Keratinocyte (primary cell): ENCODE measurements around the gene NKD1. TPM values are rescaled to one million over a fixed set of nuclear protein-coding genes. Genes with fewer than 3 reads are reported as not detected.

Experiments used
- DNase-seq: peaks from one replicate; pipeline ENCODE4 v3.0.0-alpha.2; 2011; ENCODE audit warnings: low read depth, missing footprints, low spot score
- FAIRE-seq: peaks from 2 replicates; lab custom pipeline; 2011; peaks lifted over from hg19 to GRCh38; lab: Jason Lieb, UNC
- H2AFZ ChIP-seq: 2 replicates; pipeline ENCODE4 v1.6.0; 2012; ENCODE audit warnings: low read length, control low read depth, inconsistent platforms; ENCODE audit not compliant: control insufficient read depth
- H3K27ac ChIP-seq: 2 replicates; pipeline ENCODE4 v1.5.1; 2011; ENCODE audit warnings: low read length; ENCODE audit not compliant: control insufficient read depth, insufficient read depth
- H3K27me3 ChIP-seq: 3 replicates; pipeline ENCODE4 v1.6.0; 2011; ENCODE audit warnings: low read length; ENCODE audit not compliant: control insufficient read depth, insufficient read depth; ENCODE audit errors: extremely low read depth
- H3K36me3 ChIP-seq, 2 experiments: 2 replicates in 1 of 2; 3 replicates in 1 of 2; pipeline ENCODE4 v1.5.1; 2011; ENCODE audit warnings: low read length in 2 of 2, mild to moderate bottlenecking in 1 of 2; ENCODE audit not compliant: control insufficient read depth in 2 of 2, insufficient read depth in 2 of 2; ENCODE audit errors: extremely low read depth in 1 of 2
- H3K4me1 ChIP-seq: 3 replicates; pipeline ENCODE4 v1.5.1; 2011; ENCODE audit warnings: low read length; ENCODE audit not compliant: control insufficient read depth, insufficient read depth; ENCODE audit errors: extremely low read depth
- H3K4me2 ChIP-seq: 3 replicates; pipeline ENCODE4 v1.6.0; 2011; ENCODE audit warnings: low read depth, low read length; ENCODE audit not compliant: control insufficient read depth, insufficient read depth; ENCODE audit errors: extremely low read depth
- H3K4me3 ChIP-seq, 3 experiments: fragments of 200-600 bp in 1 of 3; sonication (generic) in 1 of 3; 2 replicates in 2 of 3; 3 replicates in 1 of 3; pipeline ENCODE4 v1.5.1; 2011 to 2016; ENCODE audit warnings: low read length in 3 of 3, mild to moderate bottlenecking in 3 of 3, control low read depth in 2 of 3, inconsistent platforms in 1 of 3, low read depth in 1 of 3, mixed read lengths in 1 of 3, mixed run types in 1 of 3, moderate library complexity in 1 of 3; ENCODE audit not compliant: control insufficient read depth in 2 of 3, insufficient read depth in 2 of 3; ENCODE audit errors: extremely low read depth in 1 of 3
- H3K79me2 ChIP-seq: 2 replicates; pipeline ENCODE4 v1.6.0; 2012; ENCODE audit warnings: low read length; ENCODE audit not compliant: control insufficient read depth, insufficient read depth
- H3K9ac ChIP-seq: 3 replicates; pipeline ENCODE4 v1.6.0; 2011; ENCODE audit warnings: low read length; ENCODE audit not compliant: control insufficient read depth, insufficient read depth; ENCODE audit errors: extremely low read depth
- H3K9me1 ChIP-seq: 3 replicates; pipeline ENCODE4 v1.6.0; 2011; ENCODE audit warnings: low read length; ENCODE audit not compliant: control insufficient read depth, insufficient read depth; ENCODE audit errors: extremely low read depth
- H3K9me3 ChIP-seq: 2 replicates; pipeline ENCODE4 v1.5.1; 2012; ENCODE audit warnings: low read depth, low read length; ENCODE audit not compliant: control insufficient read depth
- H4K20me1 ChIP-seq: 3 replicates; pipeline ENCODE4 v1.6.0; 2011; ENCODE audit warnings: low read length; ENCODE audit not compliant: control insufficient read depth, insufficient read depth; ENCODE audit errors: extremely low read depth
- CTCF ChIP-seq, 3 experiments: IDR thresholded peaks in 1 of 3; conservative IDR thresholded peaks in 1 of 3; optimal IDR thresholded peaks in 1 of 3; 2 replicates in 2 of 3; 3 replicates in 1 of 3; pipeline versions ENCODE3 to v1.5.1; 2011; ENCODE audit warnings: low read length in 3 of 3, mild to moderate bottlenecking in 3 of 3, moderate library complexity in 2 of 3, control low read depth in 1 of 3, inconsistent platforms in 1 of 3; ENCODE audit not compliant: insufficient read depth in 2 of 3; ENCODE audit errors: extremely low read depth in 1 of 3
- EZH2 ChIP-seq: IDR thresholded peaks from one replicate; pipeline ENCODE4 v1.6.1; 2012; ENCODE audit warnings: inconsistent platforms, mild to moderate bottlenecking, low read length, moderate library complexity
- dilution Hi-C: fragments of 300-500 bp; cut with MboI; formaldehyde crosslinking; loops from one replicate; pipeline ENCODE4 v1.7.0; 2020; ENCODE audit warnings: low sequenced_read_pairs; ENCODE audit not compliant: extremely low pct_ligation_motif_present
- polyA plus RNA-seq, 5 experiments: library from polyadenylated mRNA; depleted of rRNA in 3 of 5; stranded (reverse) in 3 of 5; stranded (forward) in 1 of 5; unstranded in 1 of 5; fragments of >200 nt; gene quantifications; 1 replicate in 1 of 5; 2 replicates in 3 of 5; 3 replicates in 1 of 5; pipeline versions ENCODE4 v1.2.1 to v1.2.3, GENCODE V29; 2011 to 2012; ENCODE audit warnings: missing spikeins in 2 of 5, low read depth in 1 of 5, low replicate concordance in 1 of 5

NKD1 gene
- polyA plus RNA-seq, 1 donor (not counting 4 experiments of a cell fraction or from before 2014, with no cell fraction given): 0.62 TPM

DNA sequence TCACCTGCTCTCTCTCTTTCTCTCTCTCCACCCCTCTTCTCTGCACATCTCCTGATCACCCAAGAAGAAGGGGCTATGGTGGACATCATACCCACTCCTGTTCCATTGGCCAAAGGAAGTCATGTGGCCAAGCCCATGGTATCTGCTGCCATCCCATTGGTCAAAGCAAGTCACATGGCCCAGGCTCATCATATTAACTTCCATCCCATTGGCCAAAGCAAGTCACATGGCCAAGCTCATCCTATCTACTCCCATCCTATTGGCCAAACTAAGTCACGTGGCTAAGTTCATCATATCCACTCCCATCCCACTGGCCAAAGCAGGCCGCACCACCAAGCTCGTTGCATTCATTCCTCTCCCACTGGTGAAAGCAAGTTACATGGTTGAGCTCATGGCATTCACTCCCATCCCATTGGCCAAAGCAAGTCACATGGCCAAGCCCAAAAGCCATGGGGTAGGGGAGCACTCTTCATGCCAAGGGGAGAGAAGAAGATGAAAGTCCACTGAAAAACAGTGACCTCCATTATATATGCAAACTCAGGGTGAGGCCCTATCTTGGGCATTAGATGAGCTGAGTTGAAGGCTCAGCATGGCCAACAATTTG, 103.7 kb downstream of the NKD1 start:
- Histone ChIP-seq H3K9me1 (no peaks in the 10 kb centered on the region), H4K20me1 (no peaks in the 10 kb centered on the region), H3K4me1 (no peaks in the 10 kb centered on the region), H3K27me3 (no peaks in the 10 kb centered on the region), H3K4me3 (no peak overlapping the region), H3K9me3 (no peaks in the 10 kb centered on the region), H3K4me2 (no peak overlapping the region), H3K36me3 (no peaks in the 10 kb centered on the region), H3K79me2 (no peaks in the 10 kb centered on the region), H2AFZ (no peak overlapping the region), H3K27ac (no peak overlapping the region), H3K9ac (no peak overlapping the region)
- no peak for FAIRE-seq
- TF ChIP-seq CTCF (optimal IDR thresholded peaks at IDR 0.05 in 1 of 3, IDR thresholded peaks at IDR 0.05 in 1 of 3, conservative IDR thresholded peaks at IDR 0.05 in 1 of 3; ENCODE audit: extremely low read depth in 1 of 3, insufficient read depth in 2 of 3, low read length in 3 of 3) (no peak), EZH2 (no peak)
- dilution Hi-C loops: no loop called here
- no peak for DNase-seq

DNA sequence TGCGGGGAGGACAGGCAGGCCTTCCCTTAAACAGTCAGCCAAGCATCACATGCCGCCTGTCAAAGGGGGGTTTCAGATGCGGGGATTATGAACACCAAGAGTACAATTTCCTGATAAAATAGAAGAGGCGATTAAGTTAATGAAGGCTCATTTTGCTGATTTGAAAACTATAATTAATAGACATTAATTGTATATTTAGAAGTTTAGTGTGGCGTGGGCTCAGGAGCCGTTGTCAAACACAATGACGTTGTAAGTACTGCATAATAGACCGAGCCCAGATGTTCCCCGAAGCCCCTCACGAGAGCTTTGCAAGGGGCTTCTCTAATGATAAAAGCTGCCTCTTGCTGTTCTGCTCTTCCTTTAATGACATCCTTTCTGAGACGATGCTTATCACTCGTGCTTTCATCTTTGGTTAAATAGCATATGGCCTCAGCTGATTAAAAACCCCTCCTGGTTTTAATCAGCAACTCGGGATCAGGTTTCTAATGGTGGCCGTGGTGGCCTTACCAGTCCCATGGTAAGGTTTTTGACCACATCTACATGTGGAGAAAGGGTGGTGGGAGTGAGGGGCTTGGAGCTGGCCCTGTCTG, 104.7 kb downstream of the NKD1 start:
- Histone ChIP-seq H3K27ac (no peak overlapping the region), H3K36me3 (no peaks in the 10 kb centered on the region), H3K9me1 (no peaks in the 10 kb centered on the region), H3K27me3 (no peaks in the 10 kb centered on the region), H3K4me3 (no peak overlapping the region), H3K9ac (no peak overlapping the region), H4K20me1 (no peaks in the 10 kb centered on the region), H3K9me3 (no peaks in the 10 kb centered on the region), H2AFZ (no peak overlapping the region), H3K4me2 (no peak overlapping the region), H3K4me1 (no peaks in the 10 kb centered on the region), H3K79me2 (no peaks in the 10 kb centered on the region)
- FAIRE-seq (no peak), DNase-seq (no peak)
- dilution Hi-C loops: no loop called here
- TF ChIP-seq CTCF (optimal IDR thresholded peaks at IDR 0.05 in 1 of 3, IDR thresholded peaks at IDR 0.05 in 1 of 3, conservative IDR thresholded peaks at IDR 0.05 in 1 of 3; ENCODE audit: extremely low read depth in 1 of 3, insufficient read depth in 2 of 3, low read length in 3 of 3) (no peak), EZH2 (no peak)
